PC-9 (cell line): Measurements from ENCODE around the gene EMILIN1. TPM values are rescaled to one million over a fixed set of nuclear protein-coding genes. Genes with fewer than 3 reads are reported as not detected.
A peak's percentile ranks its signal among the peaks of the same experiment; 100 is the strongest.

Experiments used
- BruUV-seq: library from RNA; stranded (reverse); fragments of 400-500 nt; replicated peaks from 2 replicates; lab custom pipeline; 2021; lab: Mats Ljungman, UMichigan
- CTCF ChIA-PET: fragments of 300-600 bp; sonication (Branson Sonifier 250); formaldehyde crosslinking; loops from one replicate; lab custom pipeline; 2022; ENCODE audit warnings: antibody characterized with exemption; lab: Charles Lee
- POLR2A ChIA-PET: fragments of 300-600 bp; sonication (Branson Sonifier 250); formaldehyde crosslinking; loops from one replicate; lab custom pipeline; 2022; ENCODE audit warnings: antibody characterized with exemption; ENCODE audit not compliant: unreplicated experiment; lab: Charles Lee
- DNase-seq, 2 experiments: peaks; one replicate each; pipeline versions ENCODE4 v3.0.0 to v3.0.0-alpha.2; 2015 to 2022; ENCODE audit warnings: mixed read lengths in 1 of 2
- H2AFZ ChIP-seq: fragments of 200-600 bp; sonication (generic); 2 replicates; pipeline ENCODE4 v1.8.1; 2017; ENCODE audit warnings: antibody characterized with exemption
- H3F3A ChIP-seq: fragments of 200-600 bp; sonication (generic); 2 replicates; pipeline ENCODE4 v1.8.1; 2017; ENCODE audit warnings: antibody characterized with exemption, mild to moderate bottlenecking, low read depth; ENCODE audit not compliant: insufficient read depth
- H3K27ac ChIP-seq: fragments of 200-600 bp; sonication (generic); 2 replicates; pipeline ENCODE4 v1.6.1; 2016; ENCODE audit warnings: mixed run types
- H3K27me3 ChIP-seq: fragments of 200-600 bp; sonication (generic); 2 replicates; pipeline ENCODE4 v1.6.1; 2016; ENCODE audit warnings: low read depth, mixed run types; ENCODE audit not compliant: insufficient read depth
- H3K36me3 ChIP-seq: fragments of 200-600 bp; sonication (generic); 2 replicates; pipeline ENCODE4 v1.6.1; 2016; ENCODE audit warnings: low read depth, mixed run types
- H3K4me1 ChIP-seq: fragments of 200-600 bp; sonication (generic); replicated peaks from 2 replicates; pipeline ENCODE4 v1.6.1; 2016; ENCODE audit warnings: mixed run types; ENCODE audit not compliant: insufficient read depth
- H3K4me2 ChIP-seq: fragments of 200-600 bp; sonication (generic); 2 replicates; pipeline ENCODE4 v1.6.1; 2017; ENCODE audit warnings: mixed run types
- H3K4me3 ChIP-seq: fragments of 200-600 bp; sonication (generic); 2 replicates; pipeline ENCODE4 v1.6.1; 2016; ENCODE audit warnings: mixed run types
- H3K79me2 ChIP-seq: fragments of 200-600 bp; sonication (generic); 2 replicates; pipeline ENCODE4 v1.6.1; 2017; ENCODE audit warnings: low read depth, mixed run types
- H3K9me2 ChIP-seq: fragments of 200-600 bp; sonication (generic); 2 replicates; pipeline ENCODE4 v1.8.1; 2017; ENCODE audit warnings: mild to moderate bottlenecking; ENCODE audit not compliant: insufficient read depth
- H3K9me3 ChIP-seq: fragments of 200-600 bp; sonication (generic); 2 replicates; pipeline ENCODE4 v1.8.1; 2016; ENCODE audit warnings: low read depth; ENCODE audit not compliant: insufficient read depth
- H4K20me1 ChIP-seq: fragments of 200-600 bp; sonication (generic); 2 replicates; pipeline ENCODE4 v1.8.1; 2017; ENCODE audit not compliant: insufficient read depth
- EZH2 ChIP-seq: fragments of 200-600 bp; sonication (generic); IDR thresholded peaks from 2 replicates; pipeline ENCODE4 v1.8.0; 2017; ENCODE audit warnings: antibody characterized with exemption, low read depth
- intact Hi-C: fragments of 100-400 bp; cut with micrococcal nuclease; formaldehyde crosslinking; loops from one replicate; pipeline ENCODE4 v1.10.0; 2022; ENCODE audit not compliant: unreplicated experiment
- total RNA-seq: library from RNA; stranded (reverse); gene quantifications from 2 replicates; pipeline ENCODE4 v1.2.3, GENCODE V29; 2021
- TF ChIP-seq, protein P1 (sequence below): fragments of 200-600 bp; sonication (generic); conservative IDR thresholded peaks from 2 replicates; pipeline ENCODE4 v1.6.1; 2017; ENCODE audit warnings: mixed run types, antibody characterized with exemption, mild to moderate bottlenecking, moderate library complexity

EMILIN1 gene
- total RNA-seq, 1 experiment from 2014 or later, result 1.6 TPM

- Histone ChIP-seq H3K27ac (no peak overlapping the region), H3K4me3 (peak overlapping the region; percentile 90), H4K20me1 (0 out of 2 replicates have a peak, but pooled peaks cover 6% of the 10 kb centered on the region), H3K79me2 (peaks cover 29% of the 10 kb centered on the region), H3K4me1 (peaks cover 11% of the 10 kb centered on the region), H3K4me2 (peak overlapping the region; percentile 94), H3K9me2 (no peaks in the 10 kb centered on the region), H3K27me3 (no peaks in the 10 kb centered on the region), H3F3A (peaks cover 9% of the 10 kb centered on the region; the same call in 1 of the 2 replicates), H3K9me3 (no peaks in the 10 kb centered on the region), H2AFZ (no peak overlapping the region), H3K36me3 (peaks cover 19% of the 10 kb centered on the region)
- intact Hi-C loops, result no loop called here
- ChIA-PET CTCF (no interaction called here), POLR2A (no interaction called here)
- BruUV-seq, result no TSS peak
- TF ChIP-seq EZH2, result no peak
- TF ChIP-seq, protein P1, sequence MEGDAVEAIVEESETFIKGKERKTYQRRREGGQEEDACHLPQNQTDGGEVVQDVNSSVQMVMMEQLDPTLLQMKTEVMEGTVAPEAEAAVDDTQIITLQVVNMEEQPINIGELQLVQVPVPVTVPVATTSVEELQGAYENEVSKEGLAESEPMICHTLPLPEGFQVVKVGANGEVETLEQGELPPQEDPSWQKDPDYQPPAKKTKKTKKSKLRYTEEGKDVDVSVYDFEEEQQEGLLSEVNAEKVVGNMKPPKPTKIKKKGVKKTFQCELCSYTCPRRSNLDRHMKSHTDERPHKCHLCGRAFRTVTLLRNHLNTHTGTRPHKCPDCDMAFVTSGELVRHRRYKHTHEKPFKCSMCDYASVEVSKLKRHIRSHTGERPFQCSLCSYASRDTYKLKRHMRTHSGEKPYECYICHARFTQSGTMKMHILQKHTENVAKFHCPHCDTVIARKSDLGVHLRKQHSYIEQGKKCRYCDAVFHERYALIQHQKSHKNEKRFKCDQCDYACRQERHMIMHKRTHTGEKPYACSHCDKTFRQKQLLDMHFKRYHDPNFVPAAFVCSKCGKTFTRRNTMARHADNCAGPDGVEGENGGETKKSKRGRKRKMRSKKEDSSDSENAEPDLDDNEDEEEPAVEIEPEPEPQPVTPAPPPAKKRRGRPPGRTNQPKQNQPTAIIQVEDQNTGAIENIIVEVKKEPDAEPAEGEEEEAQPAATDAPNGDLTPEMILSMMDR, result no peak
- no peak for DNase-seq
Observed at GRCh38 chr2:27069961-27070618, 8.3 kb upstream of the EMILIN1 start.

- H3K9me2 ChIP-seq, result no peaks in the 10 kb centered on the region
- 0 out of 2 replicates have a peak, but pooled peaks cover 6% of the 10 kb centered on the region for H4K20me1 ChIP-seq
- 0 out of 2 replicates have a peak overlapping the region, but pooled peaks have one; percentile 2 for H3K27ac ChIP-seq
- H3K36me3 ChIP-seq, result peaks cover 14% of the 10 kb centered on the region
- no peak for DNase-seq
- TF ChIP-seq, protein P1, result no peak
- TSS peak; percentile 61 for BruUV-seq
- no peaks in the 10 kb centered on the region for H3K27me3 ChIP-seq
- peak overlapping the region; percentile 90 for H3K4me3 ChIP-seq
- ChIA-PET POLR2A (interaction anchor here (0.6 kb wide), 1 partner anchor 369 kb away, joined by 5 read pairs; no protein-coding TSS in a partner anchor), CTCF (interaction anchor here (0.6 kb wide), 1 partner anchor 197 kb away, joined by 3 read pairs; no protein-coding TSS in a partner anchor)
- H3K9me3 ChIP-seq, result no peaks in the 10 kb centered on the region
- peaks cover 29% of the 10 kb centered on the region for H3K79me2 ChIP-seq
- intact Hi-C loops, result no loop called here
- H3K4me1 ChIP-seq, result peaks cover 11% of the 10 kb centered on the region
- peaks cover 5% of the 10 kb centered on the region; the same call in 1 of the 2 replicates for H3F3A ChIP-seq
- H3K4me2 ChIP-seq, result peak overlapping the region; percentile 94
- H2AFZ ChIP-seq, result peak overlapping the region; percentile 84
Observed at GRCh38 chr2:27070653-27071276, 7.7 kb upstream of the EMILIN1 start.

- intact Hi-C loops, result no loop called here
Observed at GRCh38 chr2:27071277-27071989, 7.0 kb upstream of the EMILIN1 start, which contains the start of gene OST4. TSS of gene OST4 (minus strand) at chr2:27071654.

More at GRCh38 chr2:27071277-27071989, 7.0 kb upstream of the EMILIN1 start, which contains the start of gene OST4:
- Histone ChIP-seq H3F3A (peaks cover 9% of the 10 kb centered on the region; the same call in 1 of the 2 replicates), H3K79me2 (peaks cover 29% of the 10 kb centered on the region), H3K9me2 (no peaks in the 10 kb centered on the region), H3K36me3 (peaks cover 14% of the 10 kb centered on the region), H3K4me1 (peaks cover 11% of the 10 kb centered on the region), H3K27ac (0 out of 2 replicates have a peak within 1 kb of the TSS, but pooled peaks have one; percentile 2), H4K20me1 (0 out of 2 replicates have a peak, but pooled peaks cover 6% of the 10 kb centered on the region), H3K4me2 (peak within 1 kb of the TSS; percentile 94), H3K4me3 (peak within 1 kb of the TSS; percentile 90), H3K27me3 (0 out of 2 replicates have a peak, but pooled peaks cover 2% of the 10 kb centered on the region), H2AFZ (peak within 1 kb of the TSS; percentile 88), H3K9me3 (no peaks in the 10 kb centered on the region)
- POLR2A ChIA-PET, result interaction anchor here (0.6 kb wide), 2 partner anchors 298 to 368 kb away, joined by 3 to 5 read pairs; no protein-coding TSS in a partner anchor
- CTCF ChIA-PET, result interaction anchor here (0.6 kb wide), 1 partner anchor 196 kb away, joined by 3 read pairs; no protein-coding TSS in a partner anchor
- DNase-seq, result peak; percentile 78 to 92
- TF ChIP-seq EZH2, result no peak
- TF ChIP-seq, protein P1, result no peak; the same call in 1 of the 2 replicates
- BruUV-seq, result no TSS peak
